GM23338 (cell line): Measurements from ENCODE around the gene KCTD14. TPM values are rescaled to one million over a fixed set of nuclear protein-coding genes. Genes with fewer than 3 reads are reported as not detected.
A peak's percentile ranks its signal among the peaks of the same experiment; 100 is the strongest.

Source experiments
- ATAC-seq: fragments of 200-7000 bp; cut with Tn5 transposase; 3 replicates; pipeline ENCODE4 v1.9.1; 2020
- DNase-seq: peaks from one replicate; pipeline ENCODE4 v3.0.0-alpha.2; 2015; ENCODE audit warnings: low spot score
- H2AFZ ChIP-seq: fragments of 200-600 bp; sonication (generic); 2 replicates; pipeline ENCODE4 v1.8.0; 2016; ENCODE audit warnings: antibody characterized with exemption, mild to moderate bottlenecking, moderate library complexity
- H3F3A ChIP-seq: fragments of 200-600 bp; sonication (generic); replicated peaks from 2 replicates; pipeline ENCODE4 v1.8.0; 2017; ENCODE audit warnings: antibody characterized with exemption, mixed run types, low read depth
- H3K27ac ChIP-seq: fragments of 200-600 bp; sonication (generic); 2 replicates; pipeline ENCODE4 v1.6.1; 2016; ENCODE audit warnings: low read depth
- H3K27me3 ChIP-seq: fragments of 200-600 bp; sonication (generic); 2 replicates; pipeline ENCODE4 v1.8.0; 2016; ENCODE audit warnings: mild to moderate bottlenecking, mixed run types, moderate library complexity; ENCODE audit not compliant: insufficient read depth
- H3K36me3 ChIP-seq: fragments of 200-600 bp; sonication (generic); 2 replicates; pipeline ENCODE4 v1.8.0; 2016; ENCODE audit warnings: mild to moderate bottlenecking; ENCODE audit not compliant: insufficient read depth
- H3K4me1 ChIP-seq: fragments of 200-600 bp; sonication (generic); 2 replicates; pipeline ENCODE4 v1.8.0; 2016; ENCODE audit warnings: mild to moderate bottlenecking, moderate library complexity; ENCODE audit not compliant: insufficient read depth
- H3K4me2 ChIP-seq: fragments of 200-600 bp; sonication (generic); 2 replicates; pipeline ENCODE4 v1.7.1; 2017; ENCODE audit warnings: mixed run types
- H3K4me3 ChIP-seq: fragments of 200-600 bp; sonication (generic); 2 replicates; pipeline ENCODE4 v1.6.1; 2016; ENCODE audit warnings: mixed run types
- H3K79me2 ChIP-seq: fragments of 200-600 bp; sonication (generic); replicated peaks from 2 replicates; pipeline ENCODE4 v1.8.0; 2017; ENCODE audit warnings: mild to moderate bottlenecking; ENCODE audit not compliant: insufficient read depth
- H3K9me2 ChIP-seq: fragments of 200-600 bp; sonication (generic); 2 replicates; pipeline ENCODE4 v1.8.0; 2017; ENCODE audit not compliant: insufficient read depth
- H4K20me1 ChIP-seq: fragments of 200-600 bp; sonication (generic); replicated peaks from 2 replicates; pipeline ENCODE4 v1.8.0; 2017; ENCODE audit warnings: mild to moderate bottlenecking; ENCODE audit not compliant: insufficient read depth
- H3K27ac Mint-ChIP-seq: 2 replicates; pipeline ENCODE4 v1.8.0; 2020; ENCODE audit warnings: inconsistent platforms, mild to moderate bottlenecking, moderate library complexity, mixed read lengths
- H3K27me3 Mint-ChIP-seq: 3 replicates; pipeline ENCODE4 v1.8.0; 2022; ENCODE audit warnings: low read depth, mild to moderate bottlenecking, moderate library complexity, mixed read lengths, inconsistent platforms; ENCODE audit not compliant: insufficient read depth, poor library complexity
- H3K36me3 Mint-ChIP-seq: 3 replicates; pipeline ENCODE4 v1.8.0; 2021; ENCODE audit warnings: low read depth, mild to moderate bottlenecking, inconsistent platforms, moderate library complexity, mixed read lengths
- H3K4me1 Mint-ChIP-seq: 3 replicates; pipeline ENCODE4 v1.8.0; 2020; ENCODE audit warnings: mild to moderate bottlenecking, inconsistent platforms, mixed read lengths
- H3K4me3 Mint-ChIP-seq: 3 replicates; pipeline ENCODE4 v1.8.0; 2021; ENCODE audit warnings: moderate library complexity, mild to moderate bottlenecking, inconsistent platforms, mixed read lengths
- H3K9me3 Mint-ChIP-seq: 3 replicates; pipeline ENCODE4 v1.8.0; 2020; ENCODE audit warnings: moderate library complexity, mild to moderate bottlenecking, inconsistent platforms, mixed read lengths
- CREB1 ChIP-seq: fragments of 250-450 bp; sonication (Bioruptor Pico); IDR thresholded peaks from 2 replicates; pipeline ENCODE4 v1.5.0; 2020; ENCODE audit warnings: low read depth, mild to moderate bottlenecking, moderate library complexity
- EZH2 ChIP-seq: fragments of 200-600 bp; sonication (generic); IDR thresholded peaks from one replicate; pipeline ENCODE4 v1.8.0; 2017; ENCODE audit warnings: antibody characterized with exemption, mild to moderate bottlenecking, low read depth; ENCODE audit not compliant: unreplicated experiment
- EZH2phosphoT487 ChIP-seq: fragments of 200-600 bp; sonication (generic); IDR thresholded peaks from one replicate; pipeline ENCODE4 v1.8.1; 2018; ENCODE audit warnings: antibody characterized with exemption; ENCODE audit not compliant: unreplicated experiment
- JUNB ChIP-seq: IDR thresholded peaks from one replicate; pipeline ENCODE4 v1.6.1; 2016; ENCODE audit warnings: antibody characterized with exemption; ENCODE audit not compliant: unreplicated experiment
- NANOG ChIP-seq: IDR thresholded peaks from 2 replicates; pipeline ENCODE4 v1.6.1; 2016; ENCODE audit warnings: antibody characterized with exemption, borderline replicate concordance
- POLR2AphosphoS5 ChIP-seq: IDR thresholded peaks from 2 replicates; pipeline ENCODE4 v1.6.1; 2016; ENCODE audit warnings: antibody characterized with exemption, low read depth
- STAT1 ChIP-seq: IDR thresholded peaks from one replicate; pipeline ENCODE4 v1.6.1; 2016; ENCODE audit warnings: antibody characterized with exemption; ENCODE audit not compliant: unreplicated experiment
- ZNF114 ChIP-seq: fragments of 250-450 bp; sonication (Bioruptor Pico); IDR thresholded peaks from 2 replicates; pipeline ENCODE4 v1.5.0; 2020; ENCODE audit warnings: mild to moderate bottlenecking, moderate library complexity
- ZNF331 ChIP-seq: fragments of 250-450 bp; sonication (Bioruptor Pico); IDR thresholded peaks from 2 replicates; pipeline ENCODE4 v1.5.0; 2020; ENCODE audit warnings: low read depth, mild to moderate bottlenecking, moderate library complexity
- polyA plus RNA-seq: library from polyadenylated mRNA; unstranded; fragments of >200 nt; fragmentation: Nextera tagmentation; extraction: Ambion mirVana; gene quantifications from 2 replicates; pipeline ENCODE4 v1.2.1, GENCODE V29; 2016
- total RNA-seq: library from RNA; depleted of rRNA; stranded (reverse); fragments of >200 nt; shearing (Covaris generic); gene quantifications from 2 replicates; pipeline ENCODE4 v1.2.3, GENCODE V29; 2014
- TF ChIP-seq, protein P1 (sequence below), 2 experiments: fragments of 200-600 bp in 1 of 2; sonication (generic) in 1 of 2; conservative IDR thresholded peaks; 2 replicates each; pipeline versions ENCODE4 v1.5.1 to v1.6.1; 2016 to 2017; ENCODE audit warnings: antibody characterized with exemption in 2 of 2, low read depth in 2 of 2, mild to moderate bottlenecking in 2 of 2, moderate library complexity in 1 of 2
- TF ChIP-seq, protein P2 (sequence below): fragments of 250-450 bp; sonication (Bioruptor Pico); IDR thresholded peaks from 2 replicates; pipeline ENCODE4 v1.5.0; 2020; ENCODE audit warnings: mild to moderate bottlenecking, moderate library complexity
- TF ChIP-seq, protein P3 (sequence below): IDR thresholded peaks from one replicate; pipeline ENCODE4 v1.6.1; 2018; ENCODE audit warnings: antibody characterized with exemption; ENCODE audit not compliant: unreplicated experiment
- TF ChIP-seq, protein P4 (sequence below): IDR thresholded peaks from 2 replicates; pipeline ENCODE4 v1.6.1; 2016; ENCODE audit warnings: antibody characterized with exemption

KCTD14 gene
- total and polyA plus RNA-seq, 2 experiments from 2014 or later, result 5.9 to 19.1 TPM

DNA sequence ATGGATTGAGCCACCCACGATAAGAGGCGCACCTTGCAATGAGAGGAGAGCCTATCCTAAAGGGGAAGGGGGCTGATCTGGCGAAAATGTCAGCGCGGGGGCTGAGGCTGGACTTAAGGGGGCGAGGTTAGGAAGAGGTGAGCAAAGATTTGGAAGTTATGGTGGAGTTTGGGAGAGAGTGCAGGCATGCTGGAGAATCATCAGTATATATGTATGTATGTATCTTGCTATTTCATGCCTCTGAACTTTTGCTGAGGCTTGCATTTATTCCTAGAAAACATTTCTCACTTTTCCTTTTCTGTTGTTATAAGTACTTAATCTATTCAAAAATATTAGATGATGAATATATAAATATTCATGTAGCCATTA, 23.4 kb upstream of the KCTD14 start:
- H3K4me2 ChIP-seq, result peak overlapping the region; percentile 75
- peak; percentile 5; the same call in 1 of the 3 replicates for ATAC-seq
- Mint-ChIP-seq H3K4me3 (peak overlapping the region; percentile 52; the same call in 2 of the 3 replicates), H3K27me3 (peaks cover 6% of the 10 kb centered on the region), H3K4me1 (peaks cover 30% of the 10 kb centered on the region), H3K9me3 (no peaks in the 10 kb centered on the region), H3K27ac (no peak overlapping the region), H3K36me3 (no peaks in the 10 kb centered on the region)
- 0 out of 2 replicates have a peak, but pooled peaks cover 4% of the 10 kb centered on the region for H3F3A ChIP-seq
- no peaks in the 10 kb centered on the region for H3K36me3 ChIP-seq
- H3K79me2 ChIP-seq, result no peaks in the 10 kb centered on the region
- peak overlapping the region; percentile 57 for H3K4me3 ChIP-seq
- H3K9me2 ChIP-seq, result peaks cover 13% of the 10 kb centered on the region; the same call in 1 of the 2 replicates
- no peaks in the 10 kb centered on the region for H4K20me1 ChIP-seq
- H2AFZ ChIP-seq, result peak overlapping the region; percentile 93
- DNase-seq, result no peak
- no peaks in the 10 kb centered on the region for H3K27me3 ChIP-seq
- no peak overlapping the region for H3K27ac ChIP-seq
- TF ChIP-seq EZH2phosphoT487 (no peak), POLR2AphosphoS5 (no peak), STAT1 (no peak), EZH2 (no peak), ZNF331 (CRISPR knock-in tag) (no peak), JUNB (no peak), NANOG (no peak), CREB1 (CRISPR knock-in tag) (no peak), ZNF114 (CRISPR knock-in tag) (no peak)
- TF ChIP-seq, protein P1, sequence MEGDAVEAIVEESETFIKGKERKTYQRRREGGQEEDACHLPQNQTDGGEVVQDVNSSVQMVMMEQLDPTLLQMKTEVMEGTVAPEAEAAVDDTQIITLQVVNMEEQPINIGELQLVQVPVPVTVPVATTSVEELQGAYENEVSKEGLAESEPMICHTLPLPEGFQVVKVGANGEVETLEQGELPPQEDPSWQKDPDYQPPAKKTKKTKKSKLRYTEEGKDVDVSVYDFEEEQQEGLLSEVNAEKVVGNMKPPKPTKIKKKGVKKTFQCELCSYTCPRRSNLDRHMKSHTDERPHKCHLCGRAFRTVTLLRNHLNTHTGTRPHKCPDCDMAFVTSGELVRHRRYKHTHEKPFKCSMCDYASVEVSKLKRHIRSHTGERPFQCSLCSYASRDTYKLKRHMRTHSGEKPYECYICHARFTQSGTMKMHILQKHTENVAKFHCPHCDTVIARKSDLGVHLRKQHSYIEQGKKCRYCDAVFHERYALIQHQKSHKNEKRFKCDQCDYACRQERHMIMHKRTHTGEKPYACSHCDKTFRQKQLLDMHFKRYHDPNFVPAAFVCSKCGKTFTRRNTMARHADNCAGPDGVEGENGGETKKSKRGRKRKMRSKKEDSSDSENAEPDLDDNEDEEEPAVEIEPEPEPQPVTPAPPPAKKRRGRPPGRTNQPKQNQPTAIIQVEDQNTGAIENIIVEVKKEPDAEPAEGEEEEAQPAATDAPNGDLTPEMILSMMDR (conservative IDR thresholded peaks at IDR 0.05; ENCODE audit: low read depth in 2 of 2), result no peak
- TF ChIP-seq, protein P2, sequence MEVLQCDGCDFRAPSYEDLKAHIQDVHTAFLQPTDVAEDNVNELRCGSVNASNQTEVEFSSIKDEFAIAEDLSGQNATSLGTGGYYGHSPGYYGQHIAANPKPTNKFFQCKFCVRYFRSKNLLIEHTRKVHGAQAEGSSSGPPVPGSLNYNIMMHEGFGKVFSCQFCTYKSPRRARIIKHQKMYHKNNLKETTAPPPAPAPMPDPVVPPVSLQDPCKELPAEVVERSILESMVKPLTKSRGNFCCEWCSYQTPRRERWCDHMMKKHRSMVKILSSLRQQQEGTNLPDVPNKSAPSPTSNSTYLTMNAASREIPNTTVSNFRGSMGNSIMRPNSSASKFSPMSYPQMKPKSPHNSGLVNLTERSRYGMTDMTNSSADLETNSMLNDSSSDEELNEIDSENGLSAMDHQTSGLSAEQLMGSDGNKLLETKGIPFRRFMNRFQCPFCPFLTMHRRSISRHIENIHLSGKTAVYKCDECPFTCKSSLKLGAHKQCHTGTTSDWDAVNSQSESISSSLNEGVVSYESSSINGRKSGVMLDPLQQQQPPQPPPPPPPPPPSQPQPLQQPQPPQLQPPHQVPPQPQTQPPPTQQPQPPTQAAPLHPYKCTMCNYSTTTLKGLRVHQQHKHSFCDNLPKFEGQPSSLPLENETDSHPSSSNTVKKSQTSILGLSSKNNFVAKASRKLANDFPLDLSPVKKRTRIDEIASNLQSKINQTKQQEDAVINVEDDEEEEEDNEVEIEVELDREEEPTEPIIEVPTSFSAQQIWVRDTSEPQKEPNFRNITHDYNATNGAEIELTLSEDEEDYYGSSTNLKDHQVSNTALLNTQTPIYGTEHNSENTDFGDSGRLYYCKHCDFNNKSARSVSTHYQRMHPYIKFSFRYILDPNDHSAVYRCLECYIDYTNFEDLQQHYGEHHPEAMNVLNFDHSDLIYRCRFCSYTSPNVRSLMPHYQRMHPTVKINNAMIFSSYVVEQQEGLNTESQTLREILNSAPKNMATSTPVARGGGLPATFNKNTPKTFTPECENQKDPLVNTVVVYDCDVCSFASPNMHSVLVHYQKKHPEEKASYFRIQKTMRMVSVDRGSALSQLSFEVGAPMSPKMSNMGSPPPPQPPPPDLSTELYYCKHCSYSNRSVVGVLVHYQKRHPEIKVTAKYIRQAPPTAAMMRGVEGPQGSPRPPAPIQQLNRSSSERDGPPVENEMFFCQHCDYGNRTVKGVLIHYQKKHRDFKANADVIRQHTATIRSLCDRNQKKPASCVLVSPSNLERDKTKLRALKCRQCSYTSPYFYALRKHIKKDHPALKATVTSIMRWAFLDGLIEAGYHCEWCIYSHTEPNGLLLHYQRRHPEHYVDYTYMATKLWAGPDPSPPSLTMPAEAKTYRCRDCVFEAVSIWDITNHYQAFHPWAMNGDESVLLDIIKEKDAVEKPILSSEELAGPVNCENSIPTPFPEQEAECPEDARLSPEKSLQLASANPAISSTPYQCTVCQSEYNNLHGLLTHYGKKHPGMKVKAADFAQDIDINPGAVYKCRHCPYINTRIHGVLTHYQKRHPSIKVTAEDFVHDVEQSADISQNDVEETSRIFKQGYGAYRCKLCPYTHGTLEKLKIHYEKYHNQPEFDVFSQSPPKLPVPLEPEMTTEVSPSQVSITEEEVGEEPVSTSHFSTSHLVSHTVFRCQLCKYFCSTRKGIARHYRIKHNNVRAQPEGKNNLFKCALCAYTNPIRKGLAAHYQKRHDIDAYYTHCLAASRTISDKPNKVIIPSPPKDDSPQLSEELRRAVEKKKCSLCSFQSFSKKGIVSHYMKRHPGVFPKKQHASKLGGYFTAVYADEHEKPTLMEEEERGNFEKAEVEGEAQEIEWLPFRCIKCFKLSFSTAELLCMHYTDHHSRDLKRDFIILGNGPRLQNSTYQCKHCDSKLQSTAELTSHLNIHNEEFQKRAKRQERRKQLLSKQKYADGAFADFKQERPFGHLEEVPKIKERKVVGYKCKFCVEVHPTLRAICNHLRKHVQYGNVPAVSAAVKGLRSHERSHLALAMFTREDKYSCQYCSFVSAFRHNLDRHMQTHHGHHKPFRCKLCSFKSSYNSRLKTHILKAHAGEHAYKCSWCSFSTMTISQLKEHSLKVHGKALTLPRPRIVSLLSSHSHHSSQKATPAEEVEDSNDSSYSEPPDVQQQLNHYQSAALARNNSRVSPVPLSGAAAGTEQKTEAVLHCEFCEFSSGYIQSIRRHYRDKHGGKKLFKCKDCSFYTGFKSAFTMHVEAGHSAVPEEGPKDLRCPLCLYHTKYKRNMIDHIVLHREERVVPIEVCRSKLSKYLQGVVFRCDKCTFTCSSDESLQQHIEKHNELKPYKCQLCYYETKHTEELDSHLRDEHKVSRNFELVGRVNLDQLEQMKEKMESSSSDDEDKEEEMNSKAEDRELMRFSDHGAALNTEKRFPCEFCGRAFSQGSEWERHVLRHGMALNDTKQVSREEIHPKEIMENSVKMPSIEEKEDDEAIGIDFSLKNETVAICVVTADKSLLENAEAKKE (CRISPR knock-in tag), result no peak
- TF ChIP-seq, protein P3, sequence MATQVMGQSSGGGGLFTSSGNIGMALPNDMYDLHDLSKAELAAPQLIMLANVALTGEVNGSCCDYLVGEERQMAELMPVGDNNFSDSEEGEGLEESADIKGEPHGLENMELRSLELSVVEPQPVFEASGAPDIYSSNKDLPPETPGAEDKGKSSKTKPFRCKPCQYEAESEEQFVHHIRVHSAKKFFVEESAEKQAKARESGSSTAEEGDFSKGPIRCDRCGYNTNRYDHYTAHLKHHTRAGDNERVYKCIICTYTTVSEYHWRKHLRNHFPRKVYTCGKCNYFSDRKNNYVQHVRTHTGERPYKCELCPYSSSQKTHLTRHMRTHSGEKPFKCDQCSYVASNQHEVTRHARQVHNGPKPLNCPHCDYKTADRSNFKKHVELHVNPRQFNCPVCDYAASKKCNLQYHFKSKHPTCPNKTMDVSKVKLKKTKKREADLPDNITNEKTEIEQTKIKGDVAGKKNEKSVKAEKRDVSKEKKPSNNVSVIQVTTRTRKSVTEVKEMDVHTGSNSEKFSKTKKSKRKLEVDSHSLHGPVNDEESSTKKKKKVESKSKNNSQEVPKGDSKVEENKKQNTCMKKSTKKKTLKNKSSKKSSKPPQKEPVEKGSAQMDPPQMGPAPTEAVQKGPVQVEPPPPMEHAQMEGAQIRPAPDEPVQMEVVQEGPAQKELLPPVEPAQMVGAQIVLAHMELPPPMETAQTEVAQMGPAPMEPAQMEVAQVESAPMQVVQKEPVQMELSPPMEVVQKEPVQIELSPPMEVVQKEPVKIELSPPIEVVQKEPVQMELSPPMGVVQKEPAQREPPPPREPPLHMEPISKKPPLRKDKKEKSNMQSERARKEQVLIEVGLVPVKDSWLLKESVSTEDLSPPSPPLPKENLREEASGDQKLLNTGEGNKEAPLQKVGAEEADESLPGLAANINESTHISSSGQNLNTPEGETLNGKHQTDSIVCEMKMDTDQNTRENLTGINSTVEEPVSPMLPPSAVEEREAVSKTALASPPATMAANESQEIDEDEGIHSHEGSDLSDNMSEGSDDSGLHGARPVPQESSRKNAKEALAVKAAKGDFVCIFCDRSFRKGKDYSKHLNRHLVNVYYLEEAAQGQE, result no peak
- TF ChIP-seq, protein P4, sequence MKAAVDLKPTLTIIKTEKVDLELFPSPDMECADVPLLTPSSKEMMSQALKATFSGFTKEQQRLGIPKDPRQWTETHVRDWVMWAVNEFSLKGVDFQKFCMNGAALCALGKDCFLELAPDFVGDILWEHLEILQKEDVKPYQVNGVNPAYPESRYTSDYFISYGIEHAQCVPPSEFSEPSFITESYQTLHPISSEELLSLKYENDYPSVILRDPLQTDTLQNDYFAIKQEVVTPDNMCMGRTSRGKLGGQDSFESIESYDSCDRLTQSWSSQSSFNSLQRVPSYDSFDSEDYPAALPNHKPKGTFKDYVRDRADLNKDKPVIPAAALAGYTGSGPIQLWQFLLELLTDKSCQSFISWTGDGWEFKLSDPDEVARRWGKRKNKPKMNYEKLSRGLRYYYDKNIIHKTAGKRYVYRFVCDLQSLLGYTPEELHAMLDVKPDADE, result no peak
- H3K4me1 ChIP-seq, result peaks cover 13% of the 10 kb centered on the region; the same call in 1 of the 2 replicates
